HFFc6 (cell line): ENCODE measurements around the gene KCNE1. TPM values are rescaled to one million over a fixed set of nuclear protein-coding genes. Genes with fewer than 3 reads are reported as not detected.

Source experiments
- DNase-seq: peaks from one replicate; pipeline ENCODE4 v3.0.0-alpha.2; 2018
- H3K27ac Mint-ChIP-seq: 2 replicates; pipeline ENCODE4 v1.8.0; 2020; ENCODE audit warnings: mild to moderate bottlenecking, mixed read lengths
- H3K27me3 Mint-ChIP-seq: 2 replicates; pipeline ENCODE4 v1.8.0; 2021; ENCODE audit warnings: mild to moderate bottlenecking, moderate library complexity, mixed read lengths; ENCODE audit not compliant: insufficient read depth
- H3K36me3 Mint-ChIP-seq: 2 replicates; pipeline ENCODE4 v1.8.0; 2021; ENCODE audit warnings: low read depth, mixed read lengths
- H3K4me1 Mint-ChIP-seq: 2 replicates; pipeline ENCODE4 v1.8.0; 2020; ENCODE audit warnings: low read depth, mixed read lengths
- H3K4me3 Mint-ChIP-seq: 2 replicates; pipeline ENCODE4 v1.8.0; 2020; ENCODE audit warnings: mild to moderate bottlenecking, moderate library complexity, mixed read lengths
- H3K9me3 Mint-ChIP-seq: 2 replicates; pipeline ENCODE4 v1.8.0; 2020; ENCODE audit warnings: mild to moderate bottlenecking, mixed read lengths
- total RNA-seq, 6 experiments: library from RNA; stranded (reverse); fragmentation: NEBNext Ultra II Directional; extraction: Animal tissue kit (Norgen Biotek cat#: 25700); gene quantifications; 2 replicates in 1 of 6; 3 replicates in 5 of 6; pipeline ENCODE4 v1.2.3, GENCODE V29; 2021
- TF ChIP-seq, protein P1 (sequence below): fragments of 200-600 bp; sonication (generic); IDR thresholded peaks from 2 replicates; pipeline ENCODE4 v1.5.0; 2021; ENCODE audit warnings: antibody characterized with exemption, mild to moderate bottlenecking

The KCNE1 gene
- total RNA-seq, 6 experiments from 2014 or later = 0.71 to 1.3 (median 0.85) TPM

- Mint-ChIP-seq H3K4me3 (no peak overlapping the region), H3K4me1 (peaks cover 14% of the 10 kb centered on the region; the same call in 1 of the 2 replicates), H3K27ac (peak overlapping the region; percentile 29; the same call in 1 of the 2 replicates), H3K36me3 (no peaks in the 10 kb centered on the region), H3K27me3 (peaks cover 12% of the 10 kb centered on the region), H3K9me3 (no peaks in the 10 kb centered on the region)
- TF ChIP-seq, protein P1, sequence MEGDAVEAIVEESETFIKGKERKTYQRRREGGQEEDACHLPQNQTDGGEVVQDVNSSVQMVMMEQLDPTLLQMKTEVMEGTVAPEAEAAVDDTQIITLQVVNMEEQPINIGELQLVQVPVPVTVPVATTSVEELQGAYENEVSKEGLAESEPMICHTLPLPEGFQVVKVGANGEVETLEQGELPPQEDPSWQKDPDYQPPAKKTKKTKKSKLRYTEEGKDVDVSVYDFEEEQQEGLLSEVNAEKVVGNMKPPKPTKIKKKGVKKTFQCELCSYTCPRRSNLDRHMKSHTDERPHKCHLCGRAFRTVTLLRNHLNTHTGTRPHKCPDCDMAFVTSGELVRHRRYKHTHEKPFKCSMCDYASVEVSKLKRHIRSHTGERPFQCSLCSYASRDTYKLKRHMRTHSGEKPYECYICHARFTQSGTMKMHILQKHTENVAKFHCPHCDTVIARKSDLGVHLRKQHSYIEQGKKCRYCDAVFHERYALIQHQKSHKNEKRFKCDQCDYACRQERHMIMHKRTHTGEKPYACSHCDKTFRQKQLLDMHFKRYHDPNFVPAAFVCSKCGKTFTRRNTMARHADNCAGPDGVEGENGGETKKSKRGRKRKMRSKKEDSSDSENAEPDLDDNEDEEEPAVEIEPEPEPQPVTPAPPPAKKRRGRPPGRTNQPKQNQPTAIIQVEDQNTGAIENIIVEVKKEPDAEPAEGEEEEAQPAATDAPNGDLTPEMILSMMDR = no peak
- no peak for DNase-seq
These were observed 829 bp downstream of the KCNE1 start for GRCh38 chr21:34511181-34511580.

DNA sequence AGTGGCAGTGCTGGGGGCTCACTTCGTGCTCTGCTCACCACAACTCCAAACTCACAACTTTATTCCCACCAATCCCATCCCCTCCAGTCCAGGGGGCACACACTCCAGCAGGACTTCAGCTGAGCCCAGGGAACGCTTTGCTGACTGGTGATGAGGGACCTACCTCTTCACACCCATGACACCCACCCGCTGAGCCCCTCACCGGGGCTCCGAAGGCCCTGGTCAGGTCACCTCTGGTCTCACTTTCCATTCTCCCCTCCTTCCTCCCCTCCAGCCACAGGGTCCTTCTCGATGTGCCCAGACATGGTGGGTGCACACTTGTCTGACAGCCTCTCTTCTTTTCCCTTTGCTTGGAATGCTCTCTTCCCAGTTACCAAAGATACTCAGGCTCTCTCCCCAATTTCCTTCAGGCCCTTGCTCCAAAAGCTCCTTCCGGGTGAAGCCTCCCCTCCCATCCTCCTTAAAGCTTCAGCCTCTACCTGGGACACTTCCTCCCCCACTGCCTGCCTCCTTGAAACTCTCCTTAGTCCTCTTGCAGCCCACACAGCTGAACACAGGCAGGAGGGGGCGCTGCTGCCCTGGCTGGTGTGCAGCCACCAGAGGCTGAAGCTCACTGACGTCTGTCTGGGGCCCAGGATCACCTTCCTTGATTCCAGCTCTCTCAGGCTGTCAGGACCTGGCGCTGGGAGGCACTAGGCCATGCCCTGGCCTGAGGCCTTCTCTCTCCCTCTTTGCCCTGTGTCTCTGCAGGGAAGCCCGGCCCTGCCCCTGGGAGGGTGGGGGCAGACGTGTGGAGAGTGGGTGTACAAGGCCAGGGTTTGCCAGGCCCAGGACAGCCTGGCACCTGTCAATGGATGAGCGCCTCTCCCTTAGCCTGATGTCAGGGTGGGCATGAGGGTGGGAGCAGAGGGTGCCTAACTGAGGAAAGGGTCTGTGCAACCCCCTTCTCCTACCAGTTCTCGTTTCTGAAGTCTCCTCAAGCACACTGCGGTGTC is 1.6 kb downstream of the KCNE1 start:
- Mint-ChIP-seq H3K4me3 (no peak overlapping the region), H3K4me1 (peaks cover 14% of the 10 kb centered on the region; the same call in 1 of the 2 replicates), H3K27ac (peak overlapping the region; percentile 29; the same call in 1 of the 2 replicates), H3K27me3 (peaks cover 14% of the 10 kb centered on the region), H3K9me3 (no peaks in the 10 kb centered on the region), H3K36me3 (no peaks in the 10 kb centered on the region)
- peak; percentile 61 for DNase-seq
- TF ChIP-seq, protein P1 = peak; percentile 87

GRCh38 chr21:34509151-34509550 is 2.9 kb downstream of the KCNE1 start:
- H3K4me3 Mint-ChIP-seq = no peak overlapping the region
- TF ChIP-seq, protein P1 = peak; percentile 62
- H3K36me3 Mint-ChIP-seq = no peaks in the 10 kb centered on the region
- H3K27me3 Mint-ChIP-seq = peaks cover 12% of the 10 kb centered on the region
- peaks cover 14% of the 10 kb centered on the region; the same call in 1 of the 2 replicates for H3K4me1 Mint-ChIP-seq
- no peak for DNase-seq
- H3K9me3 Mint-ChIP-seq = no peaks in the 10 kb centered on the region
- no peak overlapping the region for H3K27ac Mint-ChIP-seq

DNA sequence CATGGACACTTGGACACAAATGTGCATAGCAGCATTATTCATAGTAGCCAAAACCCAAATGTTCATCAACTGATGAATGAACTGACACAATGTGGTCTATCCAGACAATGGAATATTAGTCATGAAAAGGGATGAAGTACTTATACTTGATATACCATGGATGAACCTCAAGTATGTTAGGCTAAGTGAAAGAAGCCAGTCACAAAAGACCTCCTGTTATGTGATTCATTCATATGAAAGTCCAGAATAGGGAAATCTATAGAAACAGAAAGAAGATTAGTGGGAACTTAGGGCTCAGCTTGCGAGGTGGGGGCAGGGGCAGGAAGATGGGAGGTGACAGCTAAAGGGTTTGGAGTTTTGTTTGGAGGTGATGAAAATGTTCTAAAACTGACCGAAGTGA is 7.4 kb downstream of the KCNE1 start:
- Mint-ChIP-seq H3K4me3 (no peak overlapping the region), H3K27ac (no peak overlapping the region), H3K4me1 (peaks cover 7% of the 10 kb centered on the region; the same call in 1 of the 2 replicates), H3K27me3 (peaks cover 19% of the 10 kb centered on the region; the same call in 1 of the 2 replicates), H3K9me3 (no peaks in the 10 kb centered on the region), H3K36me3 (no peaks in the 10 kb centered on the region)
- no peak for DNase-seq
- TF ChIP-seq, protein P1 = no peak

DNA sequence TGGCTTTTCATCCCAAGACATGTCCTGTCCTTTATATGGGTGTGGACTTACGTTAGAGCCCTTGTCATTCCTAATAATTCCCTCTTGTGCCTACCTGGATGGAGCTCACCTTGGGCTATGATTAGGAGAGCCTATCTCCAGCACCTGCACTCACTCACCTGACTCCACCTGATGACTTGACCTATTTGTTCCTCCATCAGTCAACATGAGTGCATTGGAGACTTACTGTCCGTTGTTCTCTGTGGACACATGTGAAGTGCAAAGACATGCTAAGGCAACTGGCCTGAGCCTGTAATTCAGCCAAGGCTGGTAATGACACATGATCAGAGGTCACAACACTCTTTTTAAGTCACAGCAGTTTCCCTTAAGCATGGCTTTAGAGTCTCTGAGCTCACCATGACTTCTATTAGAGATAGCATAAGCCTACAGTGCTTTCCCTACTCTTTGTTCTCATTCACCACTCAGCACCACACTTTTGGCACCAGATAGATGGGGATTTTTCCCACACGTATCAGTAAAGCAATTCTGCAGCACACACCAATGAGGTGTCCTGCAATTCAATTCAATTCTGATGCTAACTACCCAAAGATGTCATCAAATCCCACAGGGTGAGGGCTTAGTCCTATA is 9.4 kb downstream of the KCNE1 start:
- no peak overlapping the region for H3K27ac Mint-ChIP-seq
- H3K9me3 Mint-ChIP-seq = peaks cover 10% of the 10 kb centered on the region
- H3K4me1 Mint-ChIP-seq = peaks cover 7% of the 10 kb centered on the region; the same call in 1 of the 2 replicates
- peaks cover 7% of the 10 kb centered on the region for H3K36me3 Mint-ChIP-seq
- TF ChIP-seq, protein P1 = no peak
- no peak for DNase-seq
- H3K27me3 Mint-ChIP-seq = peaks cover 34% of the 10 kb centered on the region
- no peak overlapping the region for H3K4me3 Mint-ChIP-seq
